Gastroesophageal sphincter (tissue), 4 donors: ENCODE measurements around the gene ITIH1. TPM values are rescaled to one million over a fixed set of nuclear protein-coding genes. Genes with fewer than 3 reads are reported as not detected.
"Not testable (repeated sequence)": the region's sequence is repeated elsewhere in the genome, so short reads cannot be mapped to it uniquely, and the experiment has no call there.

Source experiments
- ATAC-seq: fragments of 150-250 bp; one replicate; pipeline ENCODE4 v1.9.1; 2016; ENCODE audit warnings: mild to moderate bottlenecking, moderate library complexity
- H3K27ac ChIP-seq, 4 donors: fragments of 200-600 bp; sonication (generic) in 3 of 4; 1 replicate in 3 of 4; 2 replicates in 1 of 4; pipeline ENCODE4 v1.5.1; 2016 to 2019
- H3K27me3 ChIP-seq: fragments of 200-600 bp; sonication (generic); one replicate; pipeline ENCODE4 v1.5.1; 2019
- H3K36me3 ChIP-seq, 2 donors: fragments of 200-600 bp; sonication (generic); one replicate each; pipeline ENCODE4 v1.5.1; 2019; ENCODE audit warnings: control low read depth in 1 of 2
- H3K4me1 ChIP-seq, 3 donors: fragments of 200-600 bp; sonication (generic); 1 replicate in 2 of 3; 2 replicates in 1 of 3; pipeline ENCODE4 v1.5.1; 2016 to 2019; ENCODE audit warnings: control low read depth in 2 of 3
- H3K4me3 ChIP-seq, 2 donors: fragments of 200-600 bp; sonication (generic); one replicate each; pipeline ENCODE4 v1.5.1; 2019; ENCODE audit warnings: mild to moderate bottlenecking in 1 of 2, moderate library complexity in 1 of 2
- H3K9me3 ChIP-seq, 3 donors: fragments of 200-600 bp; sonication (generic); one replicate each; pipeline ENCODE4 v1.5.1; 2017 to 2019; ENCODE audit warnings: control low read depth in 2 of 3
- CTCF ChIP-seq, 4 experiments: fragments of 200-600 bp in 2 of 4; fragments of 450-650 bp in 2 of 4; sonication (generic) in 1 of 4; IDR thresholded peaks; one replicate each; pipeline ENCODE4 v1.5.1; 2017 to 2019; ENCODE audit warnings: antibody characterized with exemption in 4 of 4, mild to moderate bottlenecking in 2 of 4, moderate library complexity in 2 of 4
- EP300 ChIP-seq: sonication (generic); formaldehyde crosslinking; IDR thresholded peaks from one replicate; pipeline ENCODE4 v1.6.1; 2017; ENCODE audit warnings: antibody characterized with exemption, mild to moderate bottlenecking
- POLR2A ChIP-seq, 2 donors: fragments of 450-650 bp; IDR thresholded peaks; one replicate each; pipeline ENCODE4 v1.6.1; 2017; ENCODE audit warnings: antibody characterized with exemption in 2 of 2, mild to moderate bottlenecking in 2 of 2, moderate library complexity in 1 of 2
- POLR2AphosphoS5 ChIP-seq: sonication (generic); formaldehyde crosslinking; IDR thresholded peaks from one replicate; pipeline ENCODE4 v1.6.1; 2017; ENCODE audit warnings: antibody characterized with exemption
- WGBS, 2 donors: methylation state at CpG; one replicate each; pipeline ENCODE4 v1.1.5; 2018; ENCODE audit warnings: low coverage in 1 of 2; 5-methylcytosine and 5-hydroxymethylcytosine counted together
- total RNA-seq, 4 donors: library from RNA; depleted of rRNA; stranded (reverse); fragments of >200 nt; gene quantifications; one replicate each; pipeline ENCODE4 v1.1.0, GENCODE V29; 2016

ITIH1 gene
- total RNA-seq, 4 donors from 2014 or later: not detected

- 61 to 67% methylated on average over 5 to 8 of the region's 8 CpGs for WGBS, 2 donors
- Histone ChIP-seq H3K9me3 (no peaks in the 10 kb centered on the region), H3K4me1 (peaks cover 0 to 19% (median 6%) of the 10 kb centered on the region in 3 donors), H3K4me3 (no peak overlapping the region), H3K27me3 (no peaks in the 10 kb centered on the region), H3K36me3 (no peaks in the 10 kb centered on the region), H3K27ac (no peak overlapping the region)
- ATAC-seq: no peak
- TF ChIP-seq POLR2AphosphoS5: no peak
- no peak for TF ChIP-seq EP300
- TF ChIP-seq CTCF (IDR thresholded peaks at IDR 0.05): no peak
- no peak for TF ChIP-seq POLR2A (IDR thresholded peaks at IDR 0.05)
Measured at GRCh38 chr3:52774066-52774713, 3.2 kb upstream of the ITIH1 start.

- WGBS, 2 donors: 21 to 66% methylated on average over 4 of the region's 6 CpGs
- H3K27me3 ChIP-seq: no peaks in the 10 kb centered on the region
- peaks cover 0 to 9% (median 0%) of the 10 kb centered on the region in 3 donors for H3K4me1 ChIP-seq
- no peak overlapping the region for H3K27ac ChIP-seq
- H3K36me3 ChIP-seq: no peaks in the 10 kb centered on the region
- no peaks in the 10 kb centered on the region for H3K9me3 ChIP-seq
- H3K4me3 ChIP-seq: no peak overlapping the region
- TF ChIP-seq POLR2A (IDR thresholded peaks at IDR 0.05) (no peak), POLR2AphosphoS5 (no peak), CTCF (IDR thresholded peaks at IDR 0.05) (no peak), EP300 (no peak)
- ATAC-seq: no peak
Measured at GRCh38 chr3:52774901-52775864, 2.2 kb upstream of the ITIH1 start.

GRCh38 chr3:52775877-52776276 is 1.5 kb upstream of the ITIH1 start:
- no peak for TF ChIP-seq POLR2A (IDR thresholded peaks at IDR 0.05)
- TF ChIP-seq POLR2AphosphoS5: no peak
- TF ChIP-seq CTCF (IDR thresholded peaks at IDR 0.05): no peak
- TF ChIP-seq EP300: no peak
- no peak for ATAC-seq
- 44 to 53% methylated on average over 2 to 8 of the region's 8 CpGs for WGBS, 2 donors

GRCh38 chr3:52776486-52776885 is 913 bp upstream of the ITIH1 start:
- not testable (repeated sequence) for H3K27ac ChIP-seq, H3K27me3 ChIP-seq, H3K4me3 ChIP-seq, H3K9me3 ChIP-seq, H3K36me3 ChIP-seq, H3K4me1 ChIP-seq, ATAC-seq
- 89% methylated on average over 3 of the region's 6 CpGs; no CpG with 5 or more reads in 1 of the 2 donors for WGBS, 2 donors

More at GRCh38 chr3:52775877-52776276, 1.5 kb upstream of the ITIH1 start:
- Histone ChIP-seq H3K27me3 (no peaks in the 10 kb centered on the region), H3K27ac (no peak overlapping the region), H3K4me3 (no peak overlapping the region), H3K9me3 (no peaks in the 10 kb centered on the region), H3K4me1 (peaks cover 0 to 7% (median 0%) of the 10 kb centered on the region in 3 donors), H3K36me3 (no peaks in the 10 kb centered on the region)

- ATAC-seq: no peak
- Histone ChIP-seq H3K27me3 (peaks cover 8% of the 10 kb centered on the region), H3K27ac (no peak overlapping the region), H3K9me3 (no peaks in the 10 kb centered on the region), H3K4me1 (no peaks in the 10 kb centered on the region), H3K4me3 (no peak overlapping the region), H3K36me3 (no peaks in the 10 kb centered on the region)
- TF ChIP-seq CTCF (IDR thresholded peaks at IDR 0.05) (no peak), POLR2A (IDR thresholded peaks at IDR 0.05) (no peak), POLR2AphosphoS5 (no peak), EP300 (no peak)
- 59% methylated on average over 4 to 8 of the region's 17 CpGs for WGBS, 2 donors
Measured at GRCh38 chr3:52777959-52778805, 783 bp downstream of the ITIH1 start.
